ENCODE results near the gene UXT.

DNA sequence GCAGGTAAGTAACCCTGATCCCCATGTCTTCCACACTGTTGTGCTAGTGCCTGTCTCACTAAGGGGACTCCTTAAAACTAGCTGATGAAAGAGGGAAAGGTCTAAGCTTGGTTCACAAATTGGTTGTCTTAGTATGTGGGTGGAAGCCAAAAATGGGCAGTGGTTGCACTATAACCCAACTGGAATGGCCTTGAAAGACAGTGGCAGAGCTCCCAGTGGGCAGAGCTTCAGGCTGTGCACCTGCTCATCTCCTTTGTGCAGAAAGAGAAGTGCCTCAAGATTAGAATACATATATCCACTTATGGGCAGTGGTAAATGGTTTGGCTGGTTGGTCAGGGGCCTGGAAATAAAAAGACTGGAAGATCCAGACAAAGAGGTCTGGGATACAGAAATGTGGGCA is 46.6 kb downstream of the UXT start:
- TF ChIP-seq POLR2AphosphoS5 (IDR thresholded peaks at IDR 0.05; ENCODE audit: borderline replicate concordance, low read depth, low read length) (no peak), EZH2 (IDR thresholded peaks at IDR 0.05) (no peak), FOXP2 (optimal IDR thresholded peaks at IDR 0.05; ENCODE audit: control extremely low read depth, extremely low read length, insufficient read depth) (no peak)
